ENCODE measurements around the gene TUBB6.

TUBB6 gene

DNA sequence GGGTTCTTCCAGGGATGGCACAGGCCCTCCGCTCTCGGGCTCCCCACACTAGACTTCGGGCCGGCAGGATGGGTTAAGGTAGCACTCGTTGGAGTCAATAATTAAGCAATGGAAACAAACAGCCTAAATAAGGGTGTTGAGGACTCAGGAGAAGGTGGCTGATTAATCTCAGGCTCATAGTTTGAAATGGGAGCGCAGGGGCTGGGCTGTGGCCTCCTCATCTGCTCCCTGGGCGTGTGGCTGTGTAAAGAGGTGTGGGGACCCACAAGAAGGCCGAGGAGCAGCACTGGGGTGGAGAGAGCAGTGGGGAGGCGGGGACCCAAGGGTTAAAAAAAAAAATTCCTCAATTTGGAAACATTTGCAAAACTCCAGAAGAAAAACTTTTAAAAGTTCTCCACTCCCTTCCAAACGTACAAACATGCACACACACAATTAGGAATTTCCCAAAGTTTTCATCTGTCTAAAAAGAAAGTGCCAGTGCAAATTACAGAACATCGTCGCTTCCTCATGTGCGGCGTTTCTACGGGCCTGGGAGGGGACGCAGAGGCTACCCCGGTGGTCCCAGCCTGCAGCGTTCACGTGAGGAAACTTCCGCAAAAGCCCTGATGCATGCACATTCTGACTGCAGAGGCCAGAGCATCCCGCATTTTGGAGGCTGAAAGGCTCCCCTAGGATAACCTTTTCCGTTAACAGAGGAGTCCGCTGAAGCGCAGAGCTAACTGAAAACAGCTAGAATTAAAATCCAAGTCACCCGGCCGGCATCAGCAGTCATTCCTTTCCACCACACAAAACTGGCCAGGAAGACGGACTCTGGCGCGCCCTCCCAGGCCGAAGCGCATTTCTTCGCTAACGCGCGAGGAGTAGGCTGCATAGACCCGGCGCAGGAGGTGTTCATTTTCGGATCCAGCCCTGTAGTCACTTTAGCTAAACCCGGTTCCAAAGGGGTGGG lies 1.0 kb upstream of the TUBB6 start:
- H3K9ac ChIP-seq (ENCODE audit: low read length): no peak overlapping the region
- peak overlapping the region; percentile 16 for H3K4me2 ChIP-seq (ENCODE audit: low read length)
- H3K4me1 ChIP-seq (ENCODE audit: insufficient read depth, low read length, severe bottlenecking): no peaks in the 10 kb centered on the region
- H4K20me1 ChIP-seq (ENCODE audit: insufficient read depth, low read length): no peaks in the 10 kb centered on the region
- H3K27me3 ChIP-seq (ENCODE audit: insufficient read depth, low read length): peaks cover 17% of the 10 kb centered on the region; the same call in 1 of the 2 replicates
- TF ChIP-seq EZH2 (IDR thresholded peaks at IDR 0.05; ENCODE audit: borderline replicate concordance, low read length): no peak
- TF ChIP-seq, protein P1, sequence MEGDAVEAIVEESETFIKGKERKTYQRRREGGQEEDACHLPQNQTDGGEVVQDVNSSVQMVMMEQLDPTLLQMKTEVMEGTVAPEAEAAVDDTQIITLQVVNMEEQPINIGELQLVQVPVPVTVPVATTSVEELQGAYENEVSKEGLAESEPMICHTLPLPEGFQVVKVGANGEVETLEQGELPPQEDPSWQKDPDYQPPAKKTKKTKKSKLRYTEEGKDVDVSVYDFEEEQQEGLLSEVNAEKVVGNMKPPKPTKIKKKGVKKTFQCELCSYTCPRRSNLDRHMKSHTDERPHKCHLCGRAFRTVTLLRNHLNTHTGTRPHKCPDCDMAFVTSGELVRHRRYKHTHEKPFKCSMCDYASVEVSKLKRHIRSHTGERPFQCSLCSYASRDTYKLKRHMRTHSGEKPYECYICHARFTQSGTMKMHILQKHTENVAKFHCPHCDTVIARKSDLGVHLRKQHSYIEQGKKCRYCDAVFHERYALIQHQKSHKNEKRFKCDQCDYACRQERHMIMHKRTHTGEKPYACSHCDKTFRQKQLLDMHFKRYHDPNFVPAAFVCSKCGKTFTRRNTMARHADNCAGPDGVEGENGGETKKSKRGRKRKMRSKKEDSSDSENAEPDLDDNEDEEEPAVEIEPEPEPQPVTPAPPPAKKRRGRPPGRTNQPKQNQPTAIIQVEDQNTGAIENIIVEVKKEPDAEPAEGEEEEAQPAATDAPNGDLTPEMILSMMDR (IDR thresholded peaks at IDR 0.05; ENCODE audit: low read length): no peak
- H3K36me3 ChIP-seq (ENCODE audit: insufficient read depth, low read length): no peaks in the 10 kb centered on the region; the same call in 1 of the 2 replicates
- H3K4me3 ChIP-seq (ENCODE audit: low read depth, low read length, poor library complexity, severe bottlenecking): no peak overlapping the region
- H3K9me2 ChIP-seq (ENCODE audit: low read depth, low read length): no peaks in the 10 kb centered on the region
- H3K9me3 ChIP-seq (ENCODE audit: low read length): peaks cover 6% of the 10 kb centered on the region
- H2AFZ ChIP-seq (ENCODE audit: low read length): no peak overlapping the region
- H3K79me2 ChIP-seq (ENCODE audit: insufficient read depth, low read length): no peaks in the 10 kb centered on the region
- H3K27ac ChIP-seq (ENCODE audit: low read depth, low read length, poor library complexity, severe bottlenecking): no peak overlapping the region
- H3F3A ChIP-seq (ENCODE audit: insufficient read depth, low read length): no peaks in the 10 kb centered on the region

DNA sequence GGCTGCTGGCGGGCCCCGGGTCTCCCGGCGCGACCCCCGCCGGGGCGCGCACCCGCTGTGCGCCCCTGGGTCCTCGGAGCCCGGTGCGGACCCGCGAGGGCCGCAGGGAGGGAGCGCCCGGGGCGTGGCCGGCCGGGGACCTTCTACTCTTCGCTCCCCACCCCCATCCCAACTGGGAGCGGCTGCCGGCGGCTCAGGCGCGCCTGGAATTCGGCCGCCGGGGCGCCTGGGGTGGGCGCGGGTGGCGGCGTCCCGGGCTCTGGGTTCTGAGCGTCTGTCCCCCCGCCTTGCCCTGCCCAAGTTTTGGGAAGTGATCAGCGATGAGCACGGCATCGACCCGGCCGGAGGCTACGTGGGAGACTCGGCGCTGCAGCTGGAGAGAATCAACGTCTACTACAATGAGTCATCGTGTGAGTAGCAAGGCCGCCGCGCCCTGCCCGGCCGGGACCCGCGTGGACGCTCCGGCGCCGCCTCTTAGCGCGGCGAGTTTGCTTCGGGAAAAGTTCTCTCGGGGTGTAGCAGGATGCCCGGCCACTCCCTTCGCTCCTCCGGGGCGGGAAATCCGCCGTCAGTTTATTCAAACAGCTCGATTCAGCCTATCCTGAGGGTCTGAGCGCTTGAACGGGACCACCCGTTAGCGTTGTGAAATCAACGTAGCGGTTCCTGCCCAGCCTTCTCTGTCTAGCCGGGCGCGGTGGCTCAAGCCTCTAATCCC lies 502 bp downstream of the TUBB6 start:
- Histone ChIP-seq H3K9me3 (ENCODE audit: low read length) (peaks cover 11% of the 10 kb centered on the region), H3K79me2 (ENCODE audit: insufficient read depth, low read length) (no peaks in the 10 kb centered on the region), H3K9me2 (ENCODE audit: low read depth, low read length) (no peaks in the 10 kb centered on the region), H3F3A (ENCODE audit: insufficient read depth, low read length) (no peaks in the 10 kb centered on the region), H3K36me3 (ENCODE audit: insufficient read depth, low read length) (no peaks in the 10 kb centered on the region; the same call in 1 of the 2 replicates), H3K27me3 (ENCODE audit: insufficient read depth, low read length) (peaks cover 23% of the 10 kb centered on the region; the same call in 1 of the 2 replicates), H3K4me3 (ENCODE audit: low read depth, low read length, poor library complexity, severe bottlenecking) (no peak overlapping the region), H4K20me1 (ENCODE audit: insufficient read depth, low read length) (no peaks in the 10 kb centered on the region), H2AFZ (ENCODE audit: low read length) (no peak overlapping the region), H3K4me1 (ENCODE audit: insufficient read depth, low read length, severe bottlenecking) (no peaks in the 10 kb centered on the region), H3K9ac (ENCODE audit: low read length) (no peak overlapping the region), H3K27ac (ENCODE audit: low read depth, low read length, poor library complexity, severe bottlenecking) (no peak overlapping the region), H3K4me2 (ENCODE audit: low read length) (peak overlapping the region; percentile 25; the same call in 1 of the 2 replicates)
- TF ChIP-seq, protein P1 (IDR thresholded peaks at IDR 0.05; ENCODE audit: low read length): no peak
- no peak for TF ChIP-seq EZH2 (IDR thresholded peaks at IDR 0.05; ENCODE audit: borderline replicate concordance, low read length)

- Histone ChIP-seq H3K27ac (ENCODE audit: low read depth, low read length, poor library complexity, severe bottlenecking) (no peak overlapping the region), H3K9me3 (ENCODE audit: low read length) (peaks cover 11% of the 10 kb centered on the region), H4K20me1 (ENCODE audit: insufficient read depth, low read length) (no peaks in the 10 kb centered on the region), H3K4me2 (ENCODE audit: low read length) (no peak overlapping the region), H3K79me2 (ENCODE audit: insufficient read depth, low read length) (no peaks in the 10 kb centered on the region), H3K27me3 (ENCODE audit: insufficient read depth, low read length) (peaks cover 28% of the 10 kb centered on the region; the same call in 1 of the 2 replicates), H3K9ac (ENCODE audit: low read length) (no peak overlapping the region), H2AFZ (ENCODE audit: low read length) (no peak overlapping the region), H3K36me3 (ENCODE audit: insufficient read depth, low read length) (no peaks in the 10 kb centered on the region; the same call in 1 of the 2 replicates), H3K4me1 (ENCODE audit: insufficient read depth, low read length, severe bottlenecking) (no peaks in the 10 kb centered on the region), H3F3A (ENCODE audit: insufficient read depth, low read length) (no peaks in the 10 kb centered on the region), H3K9me2 (ENCODE audit: low read depth, low read length) (no peaks in the 10 kb centered on the region), H3K4me3 (ENCODE audit: low read depth, low read length, poor library complexity, severe bottlenecking) (no peak overlapping the region)
- no peak for TF ChIP-seq EZH2 (IDR thresholded peaks at IDR 0.05; ENCODE audit: borderline replicate concordance, low read length)
- TF ChIP-seq, protein P1 (IDR thresholded peaks at IDR 0.05; ENCODE audit: low read length): no peak
Measured at GRCh38 chr18:12309683-12310198, 1.7 kb downstream of the TUBB6 start.
